Gastroesophageal sphincter (tissue), 3 donors: Measurements from ENCODE around the gene UEVLD.

Experiments
- POLR2A ChIP-seq, 2 donors: fragments of 450-650 bp; IDR thresholded peaks; one replicate each; pipeline ENCODE4 v1.6.1; 2017; ENCODE audit warnings: antibody characterized with exemption in 2 of 2, mild to moderate bottlenecking in 2 of 2, moderate library complexity in 1 of 2
- TF ChIP-seq, protein P1 (sequence below), 4 experiments: fragments of 200-600 bp in 2 of 4; fragments of 450-650 bp in 2 of 4; sonication (generic) in 1 of 4; IDR thresholded peaks; one replicate each; pipeline ENCODE4 v1.5.1; 2017 to 2019; ENCODE audit warnings: antibody characterized with exemption in 4 of 4, mild to moderate bottlenecking in 2 of 4, moderate library complexity in 2 of 4

GRCh38 chr11:18566406-18566805 lies 22.1 kb downstream of the UEVLD start:
- TF ChIP-seq, protein P1, sequence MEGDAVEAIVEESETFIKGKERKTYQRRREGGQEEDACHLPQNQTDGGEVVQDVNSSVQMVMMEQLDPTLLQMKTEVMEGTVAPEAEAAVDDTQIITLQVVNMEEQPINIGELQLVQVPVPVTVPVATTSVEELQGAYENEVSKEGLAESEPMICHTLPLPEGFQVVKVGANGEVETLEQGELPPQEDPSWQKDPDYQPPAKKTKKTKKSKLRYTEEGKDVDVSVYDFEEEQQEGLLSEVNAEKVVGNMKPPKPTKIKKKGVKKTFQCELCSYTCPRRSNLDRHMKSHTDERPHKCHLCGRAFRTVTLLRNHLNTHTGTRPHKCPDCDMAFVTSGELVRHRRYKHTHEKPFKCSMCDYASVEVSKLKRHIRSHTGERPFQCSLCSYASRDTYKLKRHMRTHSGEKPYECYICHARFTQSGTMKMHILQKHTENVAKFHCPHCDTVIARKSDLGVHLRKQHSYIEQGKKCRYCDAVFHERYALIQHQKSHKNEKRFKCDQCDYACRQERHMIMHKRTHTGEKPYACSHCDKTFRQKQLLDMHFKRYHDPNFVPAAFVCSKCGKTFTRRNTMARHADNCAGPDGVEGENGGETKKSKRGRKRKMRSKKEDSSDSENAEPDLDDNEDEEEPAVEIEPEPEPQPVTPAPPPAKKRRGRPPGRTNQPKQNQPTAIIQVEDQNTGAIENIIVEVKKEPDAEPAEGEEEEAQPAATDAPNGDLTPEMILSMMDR (IDR thresholded peaks at IDR 0.05) = no peak
- TF ChIP-seq POLR2A (IDR thresholded peaks at IDR 0.05) = no peak
